K562 (cell line): ENCODE measurements around the gene TMEFF2. TPM values are rescaled to one million over a fixed set of nuclear protein-coding genes. Genes with fewer than 3 reads are reported as not detected.

ENCODE experiments used
- ATAC-seq: fragments of 200-7000 bp; cut with Tn5 transposase; 3 replicates; pipeline ENCODE4 v1.9.1; 2020; ENCODE audit warnings: moderate library complexity
- BruUV-seq: library from RNA; stranded (reverse); fragments of 400-500 nt; replicated peaks from 2 replicates; lab custom pipeline; 2021; lab: Mats Ljungman, UMichigan
- CTCF ChIA-PET: fragments of 300-600 bp; formaldehyde crosslinking; extraction: SDS; loops from one replicate; lab custom pipeline; 2021; ENCODE audit warnings: low intra/inter-chr PET ratio; lab: Yijun Ruan, JAX
- POLR2A ChIA-PET: fragments of 300-600, 350-650 bp; sonication (Branson Sonifier 250); formaldehyde crosslinking; extraction: SDS; loops from one replicate; lab custom pipeline; 2021; ENCODE audit warnings: antibody characterized with exemption, inconsistent platforms; lab: Yijun Ruan, JAX
- DNase-seq, 4 experiments: peaks; one replicate each; pipeline versions ENCODE4 v3.0.0 to v3.0.0-alpha.2; 2011 to 2018; ENCODE audit warnings: low spot score in 3 of 4, mixed read lengths in 3 of 4; ENCODE audit errors: extremely low read depth in 1 of 4
- FAIRE-seq: peaks from 2 replicates; lab custom pipeline; 2011; peaks lifted over from hg19 to GRCh38; lab: Jason Lieb, UNC
- H2AFZ ChIP-seq: 2 replicates; pipeline ENCODE4 v1.6.0; 2011; ENCODE audit warnings: low read depth, low read length, control low read depth, inconsistent platforms
- H3K27ac ChIP-seq: fragments of 200-600 bp; 3 replicates; pipeline ENCODE4 v1.8.0; 2011; ENCODE audit warnings: low read depth, mild to moderate bottlenecking, control low read depth, inconsistent platforms, low read length, moderate library complexity, mixed read lengths; ENCODE audit errors: extremely low read depth
- H3K27me3 ChIP-seq, 2 experiments: fragments of 300-600 bp in 1 of 2; 2 replicates in 1 of 2; 3 replicates in 1 of 2; pipeline versions ENCODE4 v1.6.0 to v1.8.0; 2011; ENCODE audit warnings: inconsistent platforms in 2 of 2, low read length in 2 of 2, mild to moderate bottlenecking in 1 of 2, mixed read lengths in 1 of 2, moderate library complexity in 1 of 2; ENCODE audit not compliant: control insufficient read depth in 2 of 2, insufficient read depth in 2 of 2
- H3K36me3 ChIP-seq: fragments of 300-600 bp; 3 replicates; pipeline ENCODE4 v1.8.0; 2011; ENCODE audit warnings: mild to moderate bottlenecking, low read length, inconsistent platforms; ENCODE audit not compliant: control insufficient read depth, insufficient read depth
- H3K4me1 ChIP-seq, 2 experiments: fragments of 200-600 bp in 1 of 2; replicated peaks in 1 of 2; 2 replicates in 1 of 2; 3 replicates in 1 of 2; pipeline versions ENCODE4 v1.5.1 to v1.8.0; 2011; ENCODE audit warnings: inconsistent platforms in 2 of 2, low read length in 2 of 2, mild to moderate bottlenecking in 1 of 2, mixed read lengths in 1 of 2, moderate library complexity in 1 of 2; ENCODE audit not compliant: control insufficient read depth in 2 of 2, insufficient read depth in 2 of 2
- H3K4me2 ChIP-seq: 2 replicates; pipeline ENCODE4 v1.6.1; 2011; ENCODE audit warnings: low read length, control low read depth, inconsistent platforms, mixed read lengths; ENCODE audit not compliant: insufficient read depth
- H3K4me3 ChIP-seq: fragments of 200-600 bp; sonication (generic), shearing (Covaris generic); 2 replicates; pipeline ENCODE4 v1.5.1; 2016; ENCODE audit warnings: control low read depth, inconsistent platforms
- H3K79me2 ChIP-seq: fragments of 200-600 bp; 3 replicates; pipeline ENCODE4 v1.8.0; 2011; ENCODE audit warnings: low read length, inconsistent platforms; ENCODE audit not compliant: control insufficient read depth, insufficient read depth
- H3K9ac ChIP-seq, 2 experiments: 2 replicates each; pipeline versions ENCODE4 v1.6.0 to v1.6.1; 2011; ENCODE audit warnings: low read depth in 2 of 2, low read length in 2 of 2, control low read depth in 1 of 2, inconsistent platforms in 1 of 2, mild to moderate bottlenecking in 1 of 2, mixed read lengths in 1 of 2; ENCODE audit not compliant: insufficient read depth in 1 of 2
- H3K9me1 ChIP-seq: one replicate; pipeline ENCODE4 v1.6.0; 2011; ENCODE audit warnings: inconsistent platforms, mild to moderate bottlenecking, low read length, moderate library complexity; ENCODE audit not compliant: control insufficient read depth, insufficient read depth
- H3K9me3 ChIP-seq: replicated peaks from 2 replicates; pipeline ENCODE4 v1.5.1; 2011; ENCODE audit warnings: low read depth, low read length, inconsistent platforms; ENCODE audit not compliant: control insufficient read depth, insufficient read depth
- H4K20me1 ChIP-seq: replicated peaks from 2 replicates; pipeline ENCODE4 v1.6.1; 2011; ENCODE audit warnings: low read length, inconsistent platforms, mixed read lengths; ENCODE audit not compliant: control insufficient read depth, insufficient read depth
- BACH1 ChIP-seq: fragments of 200-800 bp; sonication (Bioruptor generic); IDR thresholded peaks from 2 replicates; pipeline ENCODE4 v1.6.1; 2016; ENCODE audit warnings: missing genetic modification characterization, missing compliant biosample characterization
- DPF2 ChIP-seq: fragments of 450-650 bp; IDR thresholded peaks from 2 replicates; pipeline ENCODE4 v1.6.1; 2016
- E2F3 ChIP-seq: fragments of 250-450 bp; sonication (Bioruptor Pico); IDR thresholded peaks from 2 replicates; pipeline ENCODE4 v1.4.0; 2020; ENCODE audit warnings: mild to moderate bottlenecking
- E2F6 ChIP-seq, 2 experiments: IDR thresholded peaks; 2 replicates each; pipeline ENCODE4 v1.6.1; 2011; ENCODE audit warnings: borderline replicate concordance in 1 of 2, control low read depth in 1 of 2, low read depth in 1 of 2, low read length in 1 of 2, mild to moderate bottlenecking in 1 of 2, mixed read lengths in 1 of 2, moderate library complexity in 1 of 2; ENCODE audit not compliant: insufficient read depth in 1 of 2, insufficient read length in 1 of 2, poor library complexity in 1 of 2, severe bottlenecking in 1 of 2; ENCODE audit errors: extremely low read depth in 1 of 2
- FOXK1 ChIP-seq: sonication (generic); formaldehyde crosslinking; IDR thresholded peaks from 2 replicates; pipeline ENCODE4 v1.8.0; 2022; ENCODE audit warnings: missing genetic modification reagents, mild to moderate bottlenecking, borderline replicate concordance
- FOXM1 ChIP-seq, 2 experiments: fragments of 450-650 bp in 1 of 2; sonication (generic) in 1 of 2; formaldehyde crosslinking in 1 of 2; IDR thresholded peaks; 2 replicates each; pipeline versions ENCODE4 v1.6.1 to v1.9.0; 2017 to 2022; ENCODE audit warnings: low read depth in 2 of 2, mild to moderate bottlenecking in 2 of 2, missing genetic modification reagents in 1 of 2, moderate library complexity in 1 of 2
- MAFG ChIP-seq: fragments of 450-650 bp; conservative IDR thresholded peaks from 2 replicates; pipeline ENCODE4 v1.6.1; 2016; ENCODE audit warnings: missing genetic modification characterization, missing compliant biosample characterization
- MYC ChIP-seq, 2 experiments: fragments of 250-450 bp in 1 of 2; sonication (Bioruptor Pico) in 1 of 2; IDR thresholded peaks; 2 replicates each; pipeline versions ENCODE4 v1.5.1 to v1.6.1; 2012 to 2021; ENCODE audit warnings: low read depth in 2 of 2, borderline replicate concordance in 1 of 2, improper control_type of control experiment in 1 of 2, low read length in 1 of 2, mild to moderate bottlenecking in 1 of 2, moderate library complexity in 1 of 2
- PTTG1 ChIP-seq: fragments of 450-650 bp; IDR thresholded peaks from 2 replicates; pipeline ENCODE4 v1.6.1; 2016; ENCODE audit warnings: low read depth, mild to moderate bottlenecking, missing genetic modification characterization, missing compliant biosample characterization
- RUNX1 ChIP-seq: sonication (generic); IDR thresholded peaks from 2 replicates; pipeline ENCODE4 v1.6.1; 2016; ENCODE audit warnings: antibody characterized with exemption, low read depth
- STAG1 ChIP-seq: sonication (generic); formaldehyde crosslinking; IDR thresholded peaks from 2 replicates; pipeline ENCODE4 v1.5.0; 2020; ENCODE audit warnings: missing genetic modification reagents, borderline replicate concordance
- TARDBP ChIP-seq: fragments of 450-650 bp; IDR thresholded peaks from 2 replicates; pipeline ENCODE4 v1.6.1; 2016
- ZBTB2 ChIP-seq: fragments of 450-650 bp; IDR thresholded peaks from 2 replicates; pipeline ENCODE4 v1.6.1; 2016; ENCODE audit warnings: antibody characterized with exemption
- ZKSCAN3 ChIP-seq: fragments of 250-450 bp; sonication (Bioruptor Pico); IDR thresholded peaks from 2 replicates; pipeline ENCODE4 v1.4.0; 2020
- ZNF232 ChIP-seq: sonication (generic); formaldehyde crosslinking; IDR thresholded peaks from 2 replicates; pipeline ENCODE4 v1.8.0; 2022; ENCODE audit warnings: mild to moderate bottlenecking, missing genetic modification reagents
- ZNF444 ChIP-seq: fragments of 250-450 bp; sonication (Bioruptor Pico); IDR thresholded peaks from 2 replicates; pipeline ENCODE4 v1.4.0; 2020; ENCODE audit warnings: mild to moderate bottlenecking, moderate library complexity
- ZNF780A ChIP-seq: fragments of 250-450 bp; sonication (Bioruptor Pico); IDR thresholded peaks from 2 replicates; pipeline ENCODE4 v1.5.0; 2021; ENCODE audit warnings: mild to moderate bottlenecking
- ZNF830 ChIP-seq: fragments of 250-450 bp; sonication (Bioruptor Pico); IDR thresholded peaks from 2 replicates; pipeline ENCODE4 v1.5.0; 2021; ENCODE audit warnings: mild to moderate bottlenecking
- WGBS: fragments of 100-300 bp; shearing (Covaris generic); methylation state at CpG from one replicate; pipeline ENCODE4 v1.1.6; 2016; ENCODE audit warnings: low coverage, mixed read lengths; ENCODE audit not compliant: insufficient coverage; ENCODE audit errors: missing lambda C conversion rate; 5-methylcytosine and 5-hydroxymethylcytosine counted together
- in situ Hi-C: fragments of 300-500 bp; cut with MboI; formaldehyde crosslinking; loops from 4 replicates; pipeline ENCODE4 v1.15.0; 2018; ENCODE audit warnings: inconsistent platforms, mixed read lengths
- intact Hi-C: fragments of 100-400 bp; cut with micrococcal nuclease; formaldehyde crosslinking; loops from 2 replicates; pipeline ENCODE4 v1.14.2; 2022
- polyA plus RNA-seq, 8 experiments: library from polyadenylated mRNA; depleted of rRNA in 4 of 8; stranded (reverse) in 5 of 8; unstranded in 3 of 8; fragments of >200 nt; fragmentation: Nextera tagmentation in 2 of 8; fragmentation: Illumina TruSeq in 1 of 8; extraction: Ambion mirVana in 2 of 8; extraction: Trizol in 1 of 8; gene quantifications; 2 replicates each; pipeline versions ENCODE4 v1.2.1 to v1.2.3, GENCODE V29; 2011 to 2014; ENCODE audit warnings: inconsistent platforms in 1 of 8, missing spikeins in 1 of 8
- total RNA-seq, 7 experiments: library from RNA; depleted of rRNA in 6 of 7; stranded (reverse); fragments of >200 nt in 6 of 7; fragmentation: Illumina TruSeq in 2 of 7; extraction: Trizol in 2 of 7; gene quantifications; 2 replicates each; pipeline versions ENCODE4 v1.2.1 to v1.2.3, GENCODE V29; 2011 to 2021; ENCODE audit warnings: low replicate concordance in 1 of 7

TMEFF2 gene
- total and polyA plus RNA-seq, 9 of the 15 experiments (the other 6 are each of a cell fraction or from before 2014, with no cell fraction given) = 1.4 TPM; not detected in 8

DNA sequence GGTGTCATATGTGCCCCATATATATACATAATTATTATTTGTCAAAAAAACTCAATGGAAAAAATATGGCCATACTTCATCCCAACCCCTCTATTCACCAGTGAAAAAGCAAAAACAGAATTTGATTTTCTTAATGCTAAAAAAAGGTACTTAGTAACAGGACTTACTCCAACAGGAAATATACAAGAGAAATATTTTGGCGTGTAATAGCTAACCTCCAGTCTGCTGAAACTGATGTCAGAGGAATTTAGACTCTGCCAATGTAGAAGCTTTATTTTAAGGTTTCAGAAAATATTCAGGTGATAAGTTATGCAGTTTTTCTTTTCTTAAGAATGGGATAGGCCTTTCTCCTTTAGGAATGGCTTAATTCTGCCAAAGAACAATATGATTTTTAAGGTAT lies 72.6 kb downstream of the TMEFF2 start (continued):
- TF ChIP-seq RUNX1 (no peak), ZKSCAN3 (CRISPR knock-in tag) (no peak), ZNF232 (CRISPR knock-in tag) (no peak), BACH1 (tag) (no peak), FOXM1 (IDR thresholded peaks at IDR 0.05; ENCODE audit: low read depth) (no peak), FOXM1 (CRISPR knock-in tag; IDR thresholded peaks at IDR 0.05; ENCODE audit: low read depth) (no peak)

DNA sequence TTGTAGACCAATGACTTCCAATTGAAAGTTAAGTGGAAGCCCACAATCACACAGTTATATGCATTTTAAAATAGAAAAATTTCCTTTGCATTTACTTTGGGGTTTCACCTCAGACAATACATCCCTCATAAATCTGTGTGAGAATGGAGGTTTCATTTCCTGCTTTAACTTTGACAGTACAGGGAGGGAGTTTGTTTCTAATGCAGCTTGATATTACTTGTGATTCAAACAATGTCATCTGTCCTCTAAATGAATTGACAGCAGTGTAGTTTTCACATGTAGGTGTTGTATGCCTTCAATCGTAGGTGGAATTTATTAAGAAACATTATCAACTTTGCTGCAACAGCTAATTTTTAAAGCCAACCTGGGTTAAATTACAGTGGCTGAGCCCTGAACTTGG lies 75.2 kb downstream of the TMEFF2 start:
- in situ Hi-C loops = no loop called here
- Histone ChIP-seq H3K4me2 (no peak overlapping the region), H3K9me3 (no peaks in the 10 kb centered on the region), H3K4me1 (no peaks in the 10 kb centered on the region), H3K27me3 (no peaks in the 10 kb centered on the region), H4K20me1 (no peaks in the 10 kb centered on the region), H3K9me1 (no peaks in the 10 kb centered on the region), H3K9ac (no peak overlapping the region), H3K79me2 (no peaks in the 10 kb centered on the region), H3K36me3 (no peaks in the 10 kb centered on the region), H3K27ac (no peak overlapping the region), H3K4me3 (no peak overlapping the region), H2AFZ (no peak overlapping the region)
- TF ChIP-seq ZNF444 (CRISPR knock-in tag) = no peak
- TF ChIP-seq ZNF830 (CRISPR knock-in tag) = no peak
- no peak for TF ChIP-seq ZNF780A (CRISPR knock-in tag)
- TF ChIP-seq DPF2 = no peak
- TF ChIP-seq MAFG (tag) = no peak
- TF ChIP-seq E2F6 (IDR thresholded peaks at IDR 0.05; ENCODE audit: borderline replicate concordance in 1 of 2, extremely low read depth in 1 of 2, insufficient read depth in 1 of 2, insufficient read length in 1 of 2, low read depth in 1 of 2, low read length in 1 of 2, poor library complexity in 1 of 2, severe bottlenecking in 1 of 2) = no peak
- TF ChIP-seq PTTG1 (tag) = no peak
- no peak for TF ChIP-seq ZBTB2
- TF ChIP-seq FOXK1 (CRISPR knock-in tag) = no peak
- TF ChIP-seq MYC (IDR thresholded peaks at IDR 0.05; ENCODE audit: low read depth, low read length) = no peak
- no peak for TF ChIP-seq MYC (CRISPR knock-in tag; IDR thresholded peaks at IDR 0.05; ENCODE audit: borderline replicate concordance, low read depth)
- TF ChIP-seq STAG1 (CRISPR knock-in tag) = no peak
- TF ChIP-seq TARDBP = no peak
- no peak for TF ChIP-seq E2F3 (CRISPR knock-in tag)
- ChIA-PET CTCF (no interaction called here), POLR2A (no interaction called here)
- FAIRE-seq (no peak), ATAC-seq (no peak), DNase-seq (no peak)
- 20% methylated on average over 1 of the region's 1 CpG for WGBS
- BruUV-seq = no TSS peak
- intact Hi-C loops = no loop called here
